M059J (cell line): ENCODE data around the gene TEDC1. TPM values are rescaled to one million over a fixed set of nuclear protein-coding genes. Genes with fewer than 3 reads are reported as not detected.

Source experiments
- DNase-seq: peaks from one replicate; pipeline ENCODE4 v3.0.0-alpha.2; 2012; ENCODE audit warnings: low read depth
- total RNA-seq: library from RNA; depleted of rRNA; stranded (reverse); fragments of >200 nt; shearing (Covaris generic); gene quantifications from 2 replicates; pipeline ENCODE4 v1.2.3, GENCODE V29; 2014

TEDC1 gene
- total RNA-seq, 1 experiment from 2014 or later: 22.4 TPM

DNA sequence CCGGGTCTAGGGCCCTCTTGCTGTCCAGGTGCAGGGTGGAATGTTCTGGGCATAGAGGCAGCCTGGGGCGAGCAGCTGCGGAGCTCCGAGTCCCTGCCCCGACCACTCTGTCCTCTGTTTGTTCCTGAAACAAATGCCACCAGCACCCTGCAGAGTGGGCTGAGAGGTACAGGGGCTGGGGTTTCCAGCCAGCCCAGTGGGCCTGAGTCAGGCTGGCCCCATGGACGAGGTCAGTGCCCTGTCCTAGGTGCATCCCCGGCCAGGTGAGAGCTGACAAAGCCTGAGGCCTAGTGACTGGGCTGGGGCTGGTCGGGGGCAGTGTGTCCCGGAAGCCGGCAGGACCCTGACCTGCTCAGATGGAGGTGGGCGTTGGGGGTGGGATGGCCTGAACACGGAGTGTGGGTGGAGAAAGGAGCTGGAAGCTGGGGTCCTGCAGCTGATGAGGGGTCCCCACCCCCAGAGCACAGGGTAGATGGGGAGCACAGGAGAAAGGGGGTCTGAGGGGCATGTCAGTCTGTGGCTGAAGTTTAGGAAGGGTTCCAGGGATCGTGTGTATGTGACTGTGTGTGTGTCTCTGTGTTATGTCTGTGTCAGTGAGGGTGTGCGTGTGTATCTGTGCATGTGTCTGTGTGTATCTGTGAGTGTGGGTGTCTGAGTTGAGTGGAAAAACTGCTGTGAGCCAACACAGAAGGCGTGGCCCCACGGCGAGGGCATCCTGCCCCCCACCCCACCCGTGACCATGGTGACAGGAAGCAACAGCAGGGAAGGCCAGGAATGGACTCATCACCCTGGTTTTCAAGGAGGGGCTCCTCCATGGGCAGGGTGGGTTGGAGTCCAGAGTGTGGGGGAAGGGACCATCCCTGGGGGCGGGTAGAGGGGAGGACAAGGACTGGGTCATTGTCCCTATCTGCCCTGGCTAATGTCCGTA lies 6.7 kb upstream of the TEDC1 start:
- peak; percentile 34 for DNase-seq

DNA sequence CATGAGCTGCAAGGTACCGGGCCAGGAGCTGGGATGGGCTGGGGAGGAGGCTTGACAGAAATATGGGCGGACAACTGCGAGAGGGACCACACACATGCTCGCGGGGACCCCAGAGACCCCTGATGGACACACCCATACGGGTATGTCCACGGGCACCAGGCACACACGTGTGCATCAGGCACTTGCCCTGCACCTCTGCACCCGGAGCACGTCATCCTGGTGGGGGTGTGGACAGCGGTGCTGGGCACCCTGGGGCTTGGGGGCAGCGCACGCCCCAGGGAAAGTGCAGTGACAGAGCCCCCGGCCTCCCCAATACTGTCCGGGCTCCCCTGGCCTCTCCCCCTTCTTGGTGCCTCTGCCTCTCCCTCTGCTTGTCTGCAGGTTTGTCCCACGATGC lies 6.1 kb upstream of the TEDC1 start:
- DNase-seq: no peak

DNA sequence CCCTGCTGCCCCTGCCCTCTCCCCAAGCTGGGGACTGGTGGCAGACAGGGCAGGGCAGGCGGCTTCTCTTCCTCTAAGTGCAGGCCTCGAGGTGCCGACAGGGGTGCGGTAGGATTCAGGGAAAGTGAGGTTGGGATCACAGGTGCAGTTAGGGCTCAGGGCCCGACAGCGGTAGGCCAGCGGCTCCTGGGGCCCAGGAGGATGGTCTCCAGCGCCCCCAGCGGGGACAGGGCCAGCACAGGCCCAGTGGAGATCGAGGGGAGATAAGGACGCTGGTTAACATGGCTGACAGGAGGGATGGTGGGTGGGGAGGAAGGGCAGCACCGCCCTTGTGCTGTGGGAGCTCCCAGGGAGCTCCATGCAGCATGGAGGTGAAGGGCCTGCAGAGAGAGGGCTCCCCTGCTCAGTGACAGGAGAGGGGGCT lies 5.3 kb upstream of the TEDC1 start:
- DNase-seq: no peak

DNA sequence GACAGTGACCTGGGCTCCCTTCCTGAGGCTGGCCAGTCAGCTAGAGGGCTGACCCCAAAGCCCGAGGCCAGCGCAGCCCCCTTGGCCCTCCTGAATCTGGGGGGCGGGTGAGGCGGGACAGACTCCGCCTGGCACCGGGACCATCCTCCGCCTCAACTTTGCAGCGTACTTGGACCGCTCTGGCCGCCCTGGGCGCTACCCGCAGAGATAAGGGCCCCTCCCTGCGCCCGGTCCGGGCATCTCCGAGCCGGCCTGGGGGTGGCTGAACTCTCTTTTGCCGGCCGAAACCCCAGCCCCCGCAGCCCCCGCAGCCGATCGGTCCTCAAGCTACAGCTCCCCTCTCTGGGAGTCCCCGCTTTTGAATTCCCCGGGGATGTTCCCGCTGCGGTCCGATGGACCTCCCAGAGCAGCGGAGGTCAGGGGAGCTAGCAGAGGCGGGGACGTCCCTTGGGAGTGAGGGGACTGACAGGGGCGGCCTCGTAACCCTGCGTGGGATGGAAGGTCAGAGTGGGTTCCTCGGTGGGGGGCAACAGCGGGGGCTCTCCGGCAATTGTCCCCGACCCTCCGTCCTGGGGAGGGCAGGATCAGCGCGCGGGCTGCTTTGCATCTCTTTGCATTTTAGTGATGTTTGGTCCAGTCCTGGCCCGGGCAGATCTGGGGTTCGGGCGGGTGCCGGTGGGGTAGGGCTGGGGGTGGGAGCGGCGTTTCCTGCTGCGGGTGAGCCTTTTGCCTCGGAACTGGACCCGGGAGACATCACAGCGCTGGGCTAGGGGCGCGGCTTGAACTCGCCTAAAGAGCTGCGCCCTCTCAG lies 4.7 kb upstream of the TEDC1 start, which contains the start of gene CRIP1:
Gene CRIP1, plus strand, starts transcription at position 724 of the 811 bp plus-strand sequence. CDS start 374 bp downstream, outside the sequence.
- no peak for DNase-seq

DNA sequence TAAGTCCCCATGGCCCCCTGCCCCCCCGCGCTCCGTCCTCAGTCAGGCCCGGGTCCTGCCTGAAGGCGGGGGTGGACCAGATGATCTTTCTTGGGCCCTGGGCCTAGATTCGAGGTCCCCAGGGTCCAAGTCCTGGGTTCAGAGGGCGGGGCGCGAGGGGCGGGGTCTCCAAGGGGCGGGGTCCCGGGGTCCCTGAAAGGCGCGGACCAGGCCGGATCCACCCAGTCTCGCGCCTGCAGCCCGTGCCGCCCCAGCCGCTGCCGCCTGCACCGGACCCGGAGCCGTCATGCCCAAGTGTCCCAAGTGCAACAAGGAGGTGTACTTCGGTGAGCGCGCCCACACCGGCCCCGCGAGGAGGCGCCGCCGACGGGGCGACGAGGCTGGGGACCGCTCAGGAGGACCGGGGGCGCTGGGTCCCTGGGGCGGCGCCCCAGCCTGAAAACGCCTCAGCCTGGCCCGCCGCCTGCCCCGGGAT lies 4.0 kb upstream of the TEDC1 start:
- DNase-seq: no peak

DNA sequence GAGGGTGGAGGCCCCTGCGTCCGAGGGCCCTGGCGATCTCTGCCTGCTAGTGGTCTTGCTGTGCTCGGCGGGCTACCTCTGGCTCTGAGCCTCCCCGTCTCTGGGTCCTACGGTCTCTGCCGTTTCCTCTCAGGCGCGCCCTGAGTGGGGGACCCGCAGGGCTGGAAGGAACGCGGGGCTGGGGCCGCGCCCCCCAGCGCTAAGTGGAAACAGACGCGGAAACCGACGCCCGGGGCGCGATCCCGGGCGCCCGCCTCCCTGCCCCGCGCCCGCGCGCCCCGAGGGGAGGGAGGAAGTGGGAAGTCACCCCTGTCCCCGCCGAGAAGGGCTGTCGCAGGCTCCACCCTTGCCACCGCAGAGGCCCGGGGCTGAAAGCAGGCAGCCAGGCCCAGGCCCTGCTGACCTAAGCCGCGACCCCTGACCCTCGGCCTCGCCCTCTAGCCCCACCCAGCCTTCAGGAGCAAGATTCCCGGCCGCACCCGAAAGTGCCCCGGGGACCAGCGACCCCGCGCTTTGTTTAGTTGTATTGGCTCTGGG lies 3.5 kb upstream of the TEDC1 start:
- DNase-seq: no peak

DNA sequence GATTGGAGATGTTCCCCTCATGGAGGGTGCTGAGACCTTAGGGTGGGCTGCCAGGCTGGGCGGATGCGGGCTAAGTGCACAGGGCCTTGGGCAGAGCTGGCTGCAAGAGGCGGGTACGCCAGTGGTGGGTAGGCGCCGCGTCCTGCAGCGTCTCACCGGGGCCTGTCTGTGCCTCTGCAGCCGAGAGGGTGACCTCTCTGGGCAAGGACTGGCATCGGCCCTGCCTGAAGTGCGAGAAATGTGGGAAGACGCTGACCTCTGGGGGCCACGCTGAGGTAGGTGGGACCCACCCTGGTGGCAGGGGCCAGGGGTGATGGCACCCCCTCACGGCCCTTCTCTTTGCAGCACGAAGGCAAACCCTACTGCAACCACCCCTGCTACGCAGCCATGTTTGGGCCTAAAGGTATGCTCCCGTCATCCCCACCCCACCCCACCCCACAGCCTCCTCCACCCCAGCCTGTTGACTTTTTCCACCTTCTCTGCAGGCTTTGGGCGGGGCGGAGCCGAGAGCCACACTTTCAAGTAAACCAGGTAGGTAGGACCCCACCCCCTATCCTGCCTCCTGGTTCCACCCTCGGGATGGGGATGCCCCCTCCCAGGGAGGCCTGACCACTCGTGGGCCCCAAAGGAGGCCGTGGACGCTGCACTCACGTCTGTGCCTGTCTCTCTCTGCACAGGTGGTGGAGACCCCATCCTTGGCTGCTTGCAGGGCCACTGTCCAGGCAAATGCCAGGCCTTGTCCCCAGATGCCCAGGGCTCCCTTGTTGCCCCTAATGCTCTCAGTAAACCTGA lies 2.9 kb upstream of the TEDC1 start:
- DNase-seq: no peak

DNA sequence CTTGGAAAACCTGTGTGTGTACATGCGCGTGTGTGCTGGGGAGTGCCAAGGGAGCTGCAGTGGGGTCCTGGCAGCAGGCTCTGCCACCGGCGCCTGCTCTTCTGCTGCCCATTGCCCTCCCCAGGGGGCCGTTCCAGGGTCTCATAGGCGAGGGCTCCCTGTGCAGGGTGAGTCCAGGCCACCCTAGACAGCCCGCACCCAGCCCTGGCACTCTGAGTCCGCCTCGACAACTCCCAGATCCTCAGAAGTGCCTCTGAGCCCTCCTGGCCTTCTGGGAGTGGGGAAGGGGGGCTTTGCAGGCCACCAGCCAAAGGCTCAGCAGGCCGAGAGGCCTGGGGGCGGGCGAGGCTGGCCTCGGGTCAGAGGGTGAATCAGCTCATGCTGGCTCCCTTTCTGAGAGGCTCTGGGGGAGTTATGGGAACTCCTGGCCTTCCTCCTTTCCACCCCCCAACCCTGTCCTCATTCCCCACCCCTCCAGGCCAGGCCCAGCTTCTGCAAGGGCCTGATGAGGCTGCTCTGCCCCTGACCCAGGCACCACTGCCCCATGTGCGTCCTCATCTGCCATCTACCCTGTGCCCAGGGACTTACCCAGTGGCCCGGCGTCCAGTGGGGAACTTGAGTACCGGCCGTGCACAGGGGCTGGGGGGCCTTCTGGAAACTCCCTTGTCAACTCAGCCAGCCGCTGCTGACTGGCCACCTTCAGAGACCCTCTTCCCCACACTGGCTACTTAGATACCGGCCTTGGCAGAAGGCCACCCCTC lies 2.1 kb upstream of the TEDC1 start:
- no peak for DNase-seq

DNA sequence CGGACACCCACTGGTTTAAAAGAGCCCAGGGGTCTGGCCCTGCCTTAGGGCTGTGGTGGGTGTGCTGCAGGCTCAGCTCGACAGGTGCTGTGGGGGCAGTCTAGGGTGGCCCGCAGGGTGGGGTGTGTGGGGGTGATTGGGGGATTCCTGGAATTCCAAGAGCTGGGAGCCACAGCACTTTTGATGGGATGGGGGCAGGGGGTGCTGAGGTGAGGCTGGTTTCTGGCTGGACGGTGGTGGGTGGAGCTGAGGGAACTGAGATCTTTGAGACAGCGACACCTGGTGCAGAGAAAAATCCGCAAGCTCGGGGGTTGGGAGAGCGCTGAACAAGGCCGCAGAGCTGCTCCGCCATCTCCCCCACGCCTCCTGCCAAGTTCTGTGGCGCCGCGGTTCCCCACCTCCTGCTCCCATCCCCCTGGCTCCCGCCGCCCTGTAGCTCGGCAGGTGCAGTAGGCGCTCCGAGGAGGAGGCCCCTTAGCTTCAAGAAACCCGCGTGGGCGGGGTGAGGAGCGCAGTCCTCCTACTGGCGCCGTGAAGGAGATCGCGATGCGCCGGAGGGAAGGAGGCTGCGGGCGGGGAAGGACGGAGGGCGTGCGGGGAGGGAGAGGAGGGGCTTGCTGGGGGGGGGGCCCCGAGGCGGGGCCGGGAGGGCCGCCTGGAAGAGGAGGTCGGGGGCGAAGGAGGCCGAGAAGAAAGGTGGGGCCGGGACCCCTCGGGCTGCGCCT lies 1.3 kb upstream of the TEDC1 start:
- peak; percentile 82 for DNase-seq

DNA sequence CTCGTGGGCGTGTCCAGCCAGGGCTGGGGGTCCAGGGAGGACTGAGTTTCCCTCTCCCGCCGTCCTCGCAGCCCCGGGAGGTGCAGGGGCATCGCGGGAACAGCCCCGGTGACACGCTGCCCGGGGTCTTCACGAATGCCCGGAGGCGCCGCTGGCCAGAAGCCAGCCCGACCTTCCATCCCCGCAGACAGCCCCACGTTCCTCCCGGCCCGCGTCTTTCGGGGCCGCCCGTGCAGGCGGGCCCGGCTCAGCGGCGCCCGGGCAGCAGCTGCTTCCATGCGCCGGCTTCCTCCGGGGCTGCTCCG lies 827 bp upstream of the TEDC1 start:
- no peak for DNase-seq

DNA sequence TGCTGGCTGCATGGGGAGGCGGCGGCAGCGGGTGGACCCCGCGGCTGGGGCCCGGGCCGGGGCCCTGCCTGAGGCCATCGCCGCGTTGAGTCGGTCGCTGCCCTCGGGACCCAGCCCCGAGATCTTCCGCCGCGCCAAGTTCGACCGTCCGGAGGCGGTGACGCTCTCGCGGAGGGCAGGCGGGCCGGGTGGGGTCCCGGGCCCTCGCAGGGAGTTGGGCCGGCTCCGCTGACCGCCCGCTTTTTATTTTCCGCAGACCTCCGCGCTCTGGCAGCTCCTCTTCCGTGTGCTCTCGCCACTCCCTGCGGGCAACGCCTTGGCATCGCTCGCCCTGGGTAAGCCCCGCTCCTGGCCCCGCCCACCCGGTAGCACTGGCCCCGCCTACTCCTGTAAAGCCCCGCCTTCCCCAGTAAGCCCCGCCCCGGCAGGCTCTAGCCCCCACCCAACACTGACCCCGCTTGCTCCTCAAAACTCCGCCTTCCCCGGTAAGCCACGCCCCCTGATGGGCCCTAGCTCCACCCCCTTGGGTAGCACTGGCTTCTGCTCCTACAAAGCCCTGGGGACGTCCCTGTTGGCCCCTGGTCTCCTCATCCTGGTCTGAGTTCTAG lies 424 bp downstream of the TEDC1 start:
- DNase-seq: peak; percentile 35

DNA sequence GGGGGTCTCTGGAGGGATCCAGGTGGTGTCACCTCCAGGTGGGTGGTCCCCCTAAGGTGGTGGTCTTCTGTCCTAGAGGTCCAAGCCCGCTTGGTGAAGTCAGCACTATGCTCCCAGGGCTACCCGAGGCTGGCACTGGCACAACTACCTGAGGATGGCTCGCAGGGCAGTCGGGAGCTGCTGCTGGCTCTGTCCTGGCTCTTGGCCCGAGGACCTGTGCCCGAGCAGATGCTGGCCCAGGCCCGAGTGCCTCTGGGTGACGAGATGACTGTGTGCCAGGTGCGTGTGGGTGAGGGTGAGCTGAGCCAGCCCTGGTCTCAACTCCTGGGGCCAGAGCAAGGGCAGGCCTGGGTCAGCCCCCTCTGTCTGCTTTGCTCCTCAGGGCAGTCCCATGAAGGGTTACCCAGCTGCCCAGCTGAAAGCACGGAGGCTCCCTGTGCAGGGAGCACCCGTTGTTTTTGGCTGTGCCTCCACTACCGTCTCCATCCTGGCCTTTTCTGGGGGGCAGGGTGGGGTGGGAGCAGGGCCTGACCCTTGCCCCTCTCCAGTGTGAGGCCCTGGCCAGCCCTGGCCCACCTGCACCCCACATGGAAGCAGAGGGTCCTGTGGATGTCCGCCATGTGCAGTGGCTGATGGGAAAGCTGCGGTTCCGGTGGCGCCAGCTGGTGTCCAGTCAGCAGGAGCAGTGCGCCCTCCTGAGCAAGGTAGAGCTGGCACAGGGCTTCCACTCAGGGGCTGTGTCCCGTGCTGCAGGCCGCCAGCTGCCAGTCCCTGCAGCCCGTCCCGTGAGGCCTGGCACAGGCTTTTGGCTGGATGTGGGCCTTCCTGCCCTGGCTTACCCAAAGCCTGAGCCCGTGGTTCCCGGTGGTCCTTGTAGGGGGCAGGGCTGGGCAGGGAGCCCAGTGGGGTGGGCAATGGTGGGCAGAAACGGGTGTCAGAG lies 1.3 kb downstream of the TEDC1 start:
- no peak for DNase-seq

DNA sequence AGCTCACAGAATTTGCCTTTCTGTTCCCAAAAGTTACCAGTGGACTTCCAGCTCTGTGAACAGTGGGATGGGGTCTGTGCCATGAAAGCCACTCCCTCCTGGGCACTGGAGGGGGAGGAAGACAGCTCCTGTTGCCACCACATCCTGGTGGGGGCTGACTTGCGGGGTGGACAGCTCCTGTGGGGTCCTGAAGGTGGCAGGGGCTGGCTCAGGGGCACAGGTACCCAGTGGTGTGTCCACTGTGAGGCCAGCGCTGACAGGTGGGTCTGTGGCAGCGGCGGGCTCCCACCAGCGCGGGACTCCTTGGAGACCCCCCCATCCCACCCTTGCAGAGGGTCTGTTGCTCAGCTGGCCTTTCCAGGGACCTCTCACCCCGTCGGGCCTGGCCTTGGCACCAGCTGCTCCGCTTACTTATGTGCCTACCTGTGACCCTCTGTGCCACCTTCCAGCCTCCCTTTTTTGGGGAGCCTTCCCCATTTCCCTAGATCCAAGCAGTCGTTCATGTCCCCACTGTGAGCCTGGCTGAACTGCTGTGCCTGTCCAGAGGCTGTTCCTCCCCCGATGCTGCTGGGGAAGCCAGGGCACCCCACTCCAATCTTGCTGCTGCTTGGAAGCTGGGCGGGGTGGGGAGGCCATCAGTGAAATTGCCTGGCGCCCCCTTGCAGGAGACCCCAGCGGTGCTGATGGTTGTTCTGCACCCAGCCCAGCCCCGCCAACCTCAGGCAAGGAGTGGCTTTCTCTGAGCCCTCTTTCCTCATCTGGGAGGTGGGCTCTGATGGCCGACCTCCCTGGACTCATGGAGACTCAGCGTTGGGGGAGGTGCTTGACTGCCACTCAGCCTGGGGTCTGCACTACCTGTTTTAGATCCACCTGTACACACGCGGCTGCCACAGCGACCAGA lies 2.2 kb downstream of the TEDC1 start:
- DNase-seq: no peak

DNA sequence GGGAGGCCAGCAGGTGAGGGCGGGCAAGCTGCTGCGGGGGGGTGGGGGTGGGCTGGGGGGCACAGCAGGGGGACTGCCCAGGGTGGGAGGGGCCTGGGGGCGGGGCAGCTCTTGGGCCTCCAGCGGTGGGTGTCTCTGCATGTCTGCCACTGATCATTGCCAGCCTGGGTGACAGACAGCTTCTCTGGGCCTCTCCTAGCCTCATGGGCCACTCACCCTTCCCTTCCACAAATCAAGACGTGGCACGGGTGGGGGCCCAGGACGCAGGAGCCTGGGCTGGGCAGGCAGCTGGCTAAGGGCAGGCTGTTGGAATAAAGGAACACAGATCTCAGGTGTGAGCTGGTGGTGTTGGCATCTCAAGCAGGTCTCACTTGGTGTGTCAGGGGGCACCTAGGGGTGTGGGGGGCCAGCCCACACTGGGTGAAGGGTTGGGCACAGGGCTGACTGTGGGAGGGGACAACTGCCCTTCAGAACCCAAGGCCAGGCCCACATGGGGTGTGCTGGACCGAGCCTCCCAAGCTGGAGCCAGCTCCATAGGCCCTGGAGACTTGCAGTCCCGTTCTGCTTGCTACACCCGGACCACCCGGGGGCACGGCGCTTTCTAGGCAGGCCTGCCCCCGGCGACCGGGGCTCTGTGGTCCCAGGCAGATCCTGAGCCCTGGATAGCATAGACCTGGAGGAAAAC lies 3.0 kb downstream of the TEDC1 start:
- DNase-seq: no peak

DNA sequence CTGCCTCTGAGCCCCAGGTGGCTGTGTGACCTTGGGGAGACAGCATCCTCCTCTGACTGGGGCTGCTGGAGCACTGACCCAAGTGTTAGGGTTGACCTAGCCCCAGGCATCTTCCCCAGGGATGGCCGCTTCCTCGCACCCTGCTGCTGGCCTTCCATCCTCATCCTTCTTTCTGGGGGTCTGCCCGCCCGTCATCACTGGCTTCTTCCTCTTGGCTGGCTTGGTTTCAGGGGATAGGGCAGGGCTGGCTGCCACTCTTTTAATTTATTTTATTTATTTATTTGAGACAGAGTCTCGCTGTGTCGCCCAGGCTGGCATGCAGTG lies 3.5 kb downstream of the TEDC1 start:
- no peak for DNase-seq

DNA sequence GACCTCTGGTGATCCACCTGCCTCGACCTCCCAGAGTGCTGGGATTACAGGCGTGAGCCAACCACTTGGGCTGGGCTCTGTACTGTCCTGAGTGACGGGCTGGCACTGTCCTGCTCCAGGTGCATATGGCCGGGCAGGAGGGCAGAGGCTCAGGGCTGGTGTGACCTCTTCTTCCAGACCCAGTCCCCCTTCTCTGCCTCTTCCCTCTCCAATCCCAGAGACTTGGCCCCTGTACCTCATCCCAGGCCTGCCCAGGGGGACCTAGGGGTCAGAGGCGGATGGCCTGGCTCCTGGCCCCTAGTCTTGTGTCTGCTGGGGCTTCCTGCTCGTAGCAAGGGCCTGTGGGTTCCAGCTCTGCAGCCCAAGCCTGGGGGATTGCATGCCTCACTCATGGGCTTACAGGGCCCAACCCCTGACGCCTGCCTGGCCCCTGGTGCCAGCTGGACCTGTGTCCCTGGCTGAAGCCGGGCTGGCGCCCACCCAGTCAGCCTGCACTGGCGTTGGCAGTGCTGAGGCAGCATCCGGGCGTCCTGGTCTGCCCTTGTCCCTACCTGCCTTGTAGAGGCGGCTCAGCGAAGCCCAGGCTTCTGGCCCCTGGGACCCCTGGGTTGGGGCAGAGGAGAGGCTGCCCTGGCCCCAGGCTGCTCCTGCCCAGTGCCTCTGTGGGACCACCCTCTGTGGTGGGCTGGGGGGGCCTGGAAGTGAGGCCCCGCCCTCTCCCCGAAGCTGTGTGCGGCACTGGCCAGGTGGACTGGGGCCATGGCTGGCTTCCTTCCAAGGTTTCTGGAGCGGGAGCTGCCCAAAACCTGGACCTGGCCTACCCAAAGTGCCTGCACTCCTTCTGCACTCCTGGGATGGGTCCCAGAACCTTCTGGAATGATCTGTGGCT lies 4.3 kb downstream of the TEDC1 start:
- DNase-seq: no peak
